ENCODE measurements around the gene TMEM170B. TPM values are rescaled to one million over a fixed set of nuclear protein-coding genes. Genes with fewer than 3 reads are reported as not detected.

TMEM170B gene
- total and polyA plus RNA-seq, 2 of the 8 experiments (the other 6 are each of a cell fraction or from before 2014, with no cell fraction given) = 0.80 to 4.3 TPM

Small RNA genes lying within 50 kb of the gene (small RNA-seq; reads per million reads assigned to genes)
- gene RNU1-64P (ENCODE audit: insufficient read depth) = not detected

Other genes starting within 250 kb of the TMEM170B start
- gene ADTRP, start 241.1 kb downstream of the TMEM170B start, total RNA-seq (2021; fragmentation: NEBNext Ultra II Directional; extraction: Animal tissue kit (Norgen Biotek cat#: 25700)) = 0.45 TPM in 1 of 2 replicates, not detected in the other
- 0.08 and 0.24 TPM in 2 replicates for gene ADTRP, start 241.1 kb downstream of the TMEM170B start, polyA plus RNA-seq (2011; rRNA removed)